ENCODE data around the gene SAMD9L.

DNA sequence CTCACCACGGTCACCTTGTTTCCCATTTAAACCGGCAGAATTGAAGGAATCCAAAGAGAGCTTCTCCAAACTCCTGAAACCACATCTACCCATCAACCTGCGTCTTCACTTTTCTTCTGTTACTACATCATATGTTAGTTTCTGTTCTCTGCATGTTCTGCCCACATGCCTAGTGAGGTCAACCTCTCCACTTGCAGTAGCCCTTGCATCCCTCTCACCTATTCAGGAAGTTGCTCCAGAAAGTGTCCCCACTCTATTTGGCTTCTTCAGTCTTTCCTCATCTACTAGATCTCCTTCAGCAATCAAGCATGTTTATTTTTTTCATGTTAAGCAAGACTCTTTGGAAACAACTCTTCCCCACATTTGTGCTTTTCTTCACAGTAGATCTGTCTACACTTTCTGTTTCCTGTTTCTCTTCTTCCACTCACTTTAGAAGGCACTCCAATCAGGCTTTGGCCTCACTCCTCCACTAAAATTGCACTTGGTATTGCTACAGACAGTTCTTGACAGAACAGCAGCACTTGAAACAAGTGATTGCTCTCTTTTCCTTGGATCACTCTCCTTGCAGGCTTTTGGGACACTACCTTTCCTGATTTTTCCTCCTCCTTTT lies 7.5 kb downstream of the SAMD9L start:
- TF ChIP-seq EP300 (IDR thresholded peaks at IDR 0.05) (no peak), POLR2AphosphoS5 (IDR thresholded peaks at IDR 0.05) (no peak)
- TF ChIP-seq, protein P1, sequence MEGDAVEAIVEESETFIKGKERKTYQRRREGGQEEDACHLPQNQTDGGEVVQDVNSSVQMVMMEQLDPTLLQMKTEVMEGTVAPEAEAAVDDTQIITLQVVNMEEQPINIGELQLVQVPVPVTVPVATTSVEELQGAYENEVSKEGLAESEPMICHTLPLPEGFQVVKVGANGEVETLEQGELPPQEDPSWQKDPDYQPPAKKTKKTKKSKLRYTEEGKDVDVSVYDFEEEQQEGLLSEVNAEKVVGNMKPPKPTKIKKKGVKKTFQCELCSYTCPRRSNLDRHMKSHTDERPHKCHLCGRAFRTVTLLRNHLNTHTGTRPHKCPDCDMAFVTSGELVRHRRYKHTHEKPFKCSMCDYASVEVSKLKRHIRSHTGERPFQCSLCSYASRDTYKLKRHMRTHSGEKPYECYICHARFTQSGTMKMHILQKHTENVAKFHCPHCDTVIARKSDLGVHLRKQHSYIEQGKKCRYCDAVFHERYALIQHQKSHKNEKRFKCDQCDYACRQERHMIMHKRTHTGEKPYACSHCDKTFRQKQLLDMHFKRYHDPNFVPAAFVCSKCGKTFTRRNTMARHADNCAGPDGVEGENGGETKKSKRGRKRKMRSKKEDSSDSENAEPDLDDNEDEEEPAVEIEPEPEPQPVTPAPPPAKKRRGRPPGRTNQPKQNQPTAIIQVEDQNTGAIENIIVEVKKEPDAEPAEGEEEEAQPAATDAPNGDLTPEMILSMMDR (IDR thresholded peaks at IDR 0.05) = no peak

Measured in sigmoid colon (tissue), 4 donors.